Ovary (tissue), 9 donors: ENCODE data around the gene CAMTA1. TPM values are rescaled to one million over a fixed set of nuclear protein-coding genes. Genes with fewer than 3 reads are reported as not detected.

ENCODE experiments used
- DNase-seq, 5 donors: peaks; one replicate each; pipeline ENCODE4 v3.0.0-alpha.2; 2019 to 2020
- H3K27ac ChIP-seq, 2 donors: fragments of 200-600 bp; one replicate each; pipeline versions ENCODE4 v1.5.1 to v1.8.0; 2019 to 2022
- H3K27me3 ChIP-seq: fragments of 200-600 bp; one replicate; pipeline ENCODE4 v1.8.0; 2022
- H3K36me3 ChIP-seq: fragments of 200-600 bp; sonication (generic); one replicate; pipeline ENCODE4 v1.5.1; 2019
- H3K4me1 ChIP-seq: one replicate; pipeline ENCODE4 v1.8.1; 2013; ENCODE audit warnings: mild to moderate bottlenecking, moderate library complexity; ENCODE audit not compliant: insufficient read depth
- H3K4me3 ChIP-seq: fragments of 200-600 bp; sonication (generic); one replicate; pipeline ENCODE4 v1.5.1; 2017
- H3K9me3 ChIP-seq, 2 donors: fragments of 200-600 bp in 1 of 2; sonication (generic) in 1 of 2; one replicate each; pipeline versions ENCODE4 v1.5.1 to v1.8.1; 2013 to 2019; ENCODE audit warnings: mild to moderate bottlenecking in 1 of 2, moderate library complexity in 1 of 2
- CTCF ChIP-seq, 3 donors: fragments of 450-650 bp in 2 of 3; fragments of 200-600 bp in 1 of 3; IDR thresholded peaks; one replicate each; pipeline versions ENCODE4 v1.5.1 to v1.8.0; 2016 to 2022; ENCODE audit warnings: antibody characterized with exemption in 3 of 3, mild to moderate bottlenecking in 1 of 3
- EP300 ChIP-seq: sonication (generic); formaldehyde crosslinking; IDR thresholded peaks from one replicate; pipeline ENCODE4 v1.6.1; 2017; ENCODE audit warnings: antibody characterized with exemption
- POLR2A ChIP-seq: fragments of 450-650 bp; IDR thresholded peaks from one replicate; pipeline ENCODE4 v1.6.1; 2017; ENCODE audit warnings: antibody characterized with exemption, mild to moderate bottlenecking, moderate library complexity
- WGBS, 3 donors: extraction: QIAGEN DNeasy Blood & Tissue Kit in 1 of 3; methylation state at CpG; one replicate each; pipeline versions ENCODE4 v1.1.5 to v1.1.7; 2013 to 2017; 5-methylcytosine and 5-hydroxymethylcytosine counted together
- intact Hi-C, 4 donors: fragments of 100-400 bp; cut with DNase I; formaldehyde crosslinking; loops; one replicate each; pipeline versions ENCODE4 v1.11.0 to v1.15.1; 2022 to 2023
- polyA plus RNA-seq, 2 donors: library from polyadenylated mRNA; stranded (reverse); fragments of 200-250 nt in 1 of 2; fragments of 350-450 nt in 1 of 2; fragmentation: Illumina TruSeq in 1 of 2; extraction: RNeasy Lipid Tissue Mini Kit (QIAGEN cat#74804) in 1 of 2; gene quantifications; one replicate each; pipeline ENCODE4 v1.2.3, GENCODE V29; 2013 to 2014
- small RNA-seq: library from RNA; depleted of rRNA; stranded (forward); fragments of <200 nt; gene quantifications from one replicate; pipeline ENCODE3, GENCODE V24; 2016
- total RNA-seq, 7 donors: library from RNA; depleted of rRNA in 2 of 7; stranded (reverse); fragments of >200 nt in 2 of 7; fragmentation: NEBNext Ultra II Directional in 3 of 7; extraction: Animal tissue kit (Norgen Biotek cat#: 25700) in 3 of 7; gene quantifications; one replicate each; pipeline versions ENCODE4 v1.1.0 to v1.2.4, GENCODE V29; 2016 to 2023
- donor health status: DM: no; HTN: no; CAD: no; lungs with moderate emphysema.
- donor health status: DM: no; HTN: no; CAD: no.
- donor health status: Bipolar disorder and iron deficiency.
- donor health status: DM: yes; HTN: yes; CAD: no.
- donor health status: DM: no; HTN: no; CAD: no.
- donor health status: DM: yes; HTN: yes; CAD: no.

Gene CAMTA1
- total and polyA plus RNA-seq, 9 donors, result 51.1 to 150 (median 67.4) TPM

- TF ChIP-seq EP300, result no peak
- no peak for TF ChIP-seq CTCF (IDR thresholded peaks at IDR 0.05)
- Histone ChIP-seq H3K27me3 (no peaks in the 10 kb centered on the region), H3K4me1 (no peaks in the 10 kb centered on the region), H3K36me3 (no peaks in the 10 kb centered on the region), H3K4me3 (no peak overlapping the region), H3K27ac (no peak overlapping the region), H3K9me3 (no peaks in the 10 kb centered on the region)
- 92 to 95% (median 94%) methylated on average over 13 of the region's 13 CpGs for WGBS, 3 donors
- no peak for DNase-seq
- intact Hi-C loops, result no loop called here
Measured at GRCh38 chr1:7809742-7810141, 1024.5 kb downstream of the CAMTA1 start.

GRCh38 chr1:7810395-7810794 lies 1025.1 kb downstream of the CAMTA1 start:
- DNase-seq, result no peak
- no peak overlapping the region for H3K27ac ChIP-seq
- H3K27me3 ChIP-seq, result no peaks in the 10 kb centered on the region
- H3K4me1 ChIP-seq, result no peaks in the 10 kb centered on the region
- H3K4me3 ChIP-seq, result no peak overlapping the region
- H3K36me3 ChIP-seq, result no peaks in the 10 kb centered on the region
- H3K9me3 ChIP-seq, result no peaks in the 10 kb centered on the region
- 90 to 93% (median 91%) methylated on average over 7 of the region's 7 CpGs for WGBS, 3 donors
- intact Hi-C loops, result no loop called here
- TF ChIP-seq POLR2A (no peak), EP300 (no peak), CTCF (IDR thresholded peaks at IDR 0.05) (no peak)

- DNase-seq, result no peak
- H3K36me3 ChIP-seq, result no peaks in the 10 kb centered on the region
- no peak overlapping the region for H3K4me3 ChIP-seq
- no peaks in the 10 kb centered on the region for H3K4me1 ChIP-seq
- no peak overlapping the region for H3K27ac ChIP-seq
- H3K27me3 ChIP-seq, result no peaks in the 10 kb centered on the region
- 94 to 96% (median 96%) methylated on average over 6 of the region's 6 CpGs for WGBS, 3 donors
- TF ChIP-seq EP300, result no peak
- TF ChIP-seq POLR2A, result no peak
- TF ChIP-seq CTCF (IDR thresholded peaks at IDR 0.05), result no peak
- intact Hi-C loops, result no loop called here
- no peaks in the 10 kb centered on the region for H3K9me3 ChIP-seq
Measured at GRCh38 chr1:7811476-7811875, 1026.2 kb downstream of the CAMTA1 start.

GRCh38 chr1:7813677-7814373 lies 1028.6 kb downstream of the CAMTA1 start:
- Histone ChIP-seq H3K4me3 (no peak overlapping the region), H3K27ac (no peak overlapping the region), H3K36me3 (no peaks in the 10 kb centered on the region), H3K27me3 (no peaks in the 10 kb centered on the region), H3K9me3 (no peaks in the 10 kb centered on the region), H3K4me1 (no peaks in the 10 kb centered on the region)
- DNase-seq, result no peak
- WGBS, 3 donors, result 95 to 99% (median 96%) methylated on average over 3 of the region's 3 CpGs
- intact Hi-C loops, result no loop called here
- TF ChIP-seq POLR2A (no peak), EP300 (no peak), CTCF (IDR thresholded peaks at IDR 0.05) (no peak)

Small RNAs within 50 kb of the gene (small RNA-seq; reads per million reads assigned to genes)
- not detected for gene AL359881.1
- not detected for gene AL590128.1
- not detected for gene RNU1-8P

Other genes starting within 250 kb of the CAMTA1 start
- gene NOL9, start 230.9 kb upstream of the CAMTA1 start, total RNA-seq, result 10 to 100 TPM; 12.6 to 38.9 (median 30.0) TPM
- gene NOL9, start 230.9 kb upstream of the CAMTA1 start, polyA plus RNA-seq, result 10 to 100 TPM in 1 of 2 donors, 1 to 10 TPM in 1; 7.2 to 15.5 TPM
- under 1 TPM in 5 of 7 donors, not detected in 2; 0.20 to 0.42 (median 0.33) TPM for gene TAS1R1, start 230.1 kb upstream of the CAMTA1 start, total RNA-seq
- under 1 TPM in 1 of 2 donors, not detected in 1; 0.74 TPM for gene TAS1R1, start 230.1 kb upstream of the CAMTA1 start, polyA plus RNA-seq
- gene ZBTB48, start 205.5 kb upstream of the CAMTA1 start, total RNA-seq, result 10 to 100 TPM; 20.4 to 42.5 (median 33.7) TPM
- gene ZBTB48, start 205.5 kb upstream of the CAMTA1 start, polyA plus RNA-seq, result 10 to 100 TPM in 1 of 2 donors, 1 to 10 TPM in 1; 8.0 to 37.7 TPM
- 10 to 100 TPM; 24.1 to 39.6 (median 34.4) TPM for gene KLHL21, start 182.6 kb upstream of the CAMTA1 start, total RNA-seq
- gene KLHL21, start 182.6 kb upstream of the CAMTA1 start, polyA plus RNA-seq, result 10 to 100 TPM; 14.4 to 40.4 TPM
- gene PHF13, start 171.7 kb upstream of the CAMTA1 start, total RNA-seq, result 10 to 100 TPM; 11.0 to 32.4 (median 16.5) TPM
- gene PHF13, start 171.7 kb upstream of the CAMTA1 start, polyA plus RNA-seq, result 10 to 100 TPM; 13.5 to 14.6 TPM
- gene THAP3, start 160.6 kb upstream of the CAMTA1 start, total RNA-seq, result 10 to 100 TPM; 15.7 to 24.6 (median 18.8) TPM
- gene THAP3, start 160.6 kb upstream of the CAMTA1 start, polyA plus RNA-seq, result 10 to 100 TPM in 1 of 2 donors, 1 to 10 TPM in 1; 5.6 to 33.6 TPM
- 10 to 100 TPM; 10.1 to 42.9 (median 37.1) TPM for gene DNAJC11, start 83.6 kb upstream of the CAMTA1 start, total RNA-seq
- 10 to 100 TPM; 18.8 to 94.5 TPM for gene DNAJC11, start 83.6 kb upstream of the CAMTA1 start, polyA plus RNA-seq